Measurements from ENCODE around the gene SEPTIN2. TPM values are rescaled to one million over a fixed set of nuclear protein-coding genes. Genes with fewer than 3 reads are reported as not detected.
"Not testable (repeated sequence)": the region's sequence is repeated elsewhere in the genome, so short reads cannot be mapped to it uniquely, and the experiment has no call there.

Gene SEPTIN2
- total and polyA plus RNA-seq, 2 donors (not counting 3 experiments of a cell fraction or from before 2014, with no cell fraction given) = 427 to 512 TPM

- Histone ChIP-seq H3K9ac (replicated peaks; ENCODE audit: extremely low read depth, insufficient read depth, low read length) (no peak overlapping the region), H2AFZ (ENCODE audit: low read depth, low read length) (no peak overlapping the region), H3K27ac (ENCODE audit: insufficient read depth, low read depth, low read length) (no peak overlapping the region), H3K79me2 (ENCODE audit: control insufficient read depth, insufficient read depth, low read length) (peaks cover 86% of the 10 kb centered on the region), H4K20me1 (replicated peaks; ENCODE audit: control insufficient read depth, extremely low read depth, insufficient read depth, low read length) (peaks cover 6% of the 10 kb centered on the region), H3K9me3 (replicated peaks; ENCODE audit: control insufficient read depth, insufficient read depth, low read length) (no peaks in the 10 kb centered on the region), H3K4me1 (ENCODE audit: control insufficient read depth, extremely low read depth, insufficient read depth, low read length) (no peaks in the 10 kb centered on the region), H3K36me3 (ENCODE audit: control insufficient read depth in 2 of 2, extremely low read depth in 1 of 2, insufficient read depth in 2 of 2, low read length in 2 of 2) (no peaks in the 10 kb centered on the region), H3K4me3 (replicated peaks in 1 of 3; ENCODE audit: insufficient read depth in 1 of 3, low read depth in 1 of 3, low read length in 3 of 3) (no peak overlapping the region), H3K27me3 (ENCODE audit: control insufficient read depth in 2 of 2, insufficient read depth in 2 of 2, low read length in 2 of 2) (no peaks in the 10 kb centered on the region), H3K9me1 (replicated peaks; ENCODE audit: control insufficient read depth, extremely low read depth, insufficient read depth, low read length) (no peaks in the 10 kb centered on the region), H3K4me2 (ENCODE audit: insufficient read depth, low read length) (no peak overlapping the region)
- TF ChIP-seq FOS (IDR thresholded peaks at IDR 0.05; ENCODE audit: borderline replicate concordance, insufficient read depth, low read length) (no peak), EZH2 (IDR thresholded peaks at IDR 0.05; ENCODE audit: borderline replicate concordance, low read depth, low read length, severe bottlenecking) (no peak), MYC (IDR thresholded peaks at IDR 0.05; ENCODE audit: low read depth, low read length) (no peak), CTCF (IDR thresholded peaks at IDR 0.05; ENCODE audit: extremely low read depth in 1 of 2, insufficient read depth in 1 of 2, low read depth in 1 of 2, low read length in 2 of 2) (no peak), GATA2 (IDR thresholded peaks at IDR 0.05; ENCODE audit: insufficient read depth, insufficient read length, low read depth, low read length) (no peak), POLR2AphosphoS5 (IDR thresholded peaks at IDR 0.05; ENCODE audit: insufficient read depth, low read depth, low read length) (no peak), JUN (IDR thresholded peaks at IDR 0.05; ENCODE audit: borderline replicate concordance, insufficient read depth, insufficient read length, low read depth) (no peak), POLR2A (IDR thresholded peaks at IDR 0.05; ENCODE audit: low read depth, low read length) (no peak), MAX (IDR thresholded peaks at IDR 0.05; ENCODE audit: insufficient read depth, insufficient read length) (no peak)
- DNase-seq (ENCODE audit: low read depth, low spot score) = no peak
- dilution Hi-C loops (cut with MboI; ENCODE audit: extremely low pct_ligation_motif_present, low sequenced_read_pairs) (no loop called here), intact Hi-C loops (cut with micrococcal nuclease) (no loop called here)
- CTCF ChIA-PET = interaction anchor here (0.6 to 1.4 kb wide), 5 partner anchors 9 to 412 kb away, joined by 3 to 6 read pairs (median 4); no protein-coding TSS in a partner anchor
- no peak for FAIRE-seq
- POLR2A ChIA-PET = interaction anchor here (0.7 kb wide), 2 partner anchors 364 to 425 kb away, joined by 3 read pairs; no protein-coding TSS in a partner anchor
- BruUV-seq (replicated peaks) = no TSS peak
Measured at GRCh38 chr2:241291977-241292376, 23.7 kb upstream of the SEPTIN2 start.

DNA sequence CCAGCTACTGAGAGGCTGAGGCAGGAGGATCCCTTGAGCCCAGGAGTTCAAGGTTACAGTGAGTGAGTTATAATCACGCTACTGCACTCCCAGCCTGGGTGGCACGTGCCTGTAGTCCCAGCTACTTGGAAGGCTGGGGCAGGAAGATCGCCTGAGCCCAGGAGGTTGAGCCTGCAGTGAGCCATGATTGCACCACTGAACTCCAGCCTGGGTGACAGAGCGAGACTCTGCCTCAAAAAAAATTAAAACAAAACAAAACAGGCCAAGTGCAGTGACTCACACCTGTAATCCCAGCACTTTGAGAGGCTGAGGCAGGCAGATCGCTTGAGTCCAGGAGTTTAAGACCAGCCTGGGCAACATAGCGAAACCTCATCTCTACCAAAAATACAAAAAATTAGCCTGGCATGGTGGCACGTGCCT lies 22.3 kb upstream of the SEPTIN2 start:
- H3K9me3 ChIP-seq (replicated peaks; ENCODE audit: control insufficient read depth, insufficient read depth, low read length); H3K4me3 ChIP-seq (replicated peaks in 1 of 3; ENCODE audit: insufficient read depth in 1 of 3, low read depth in 1 of 3, low read length in 3 of 3); intact Hi-C loops (cut with micrococcal nuclease); H3K9ac ChIP-seq (replicated peaks; ENCODE audit: extremely low read depth, insufficient read depth, low read length); H4K20me1 ChIP-seq (replicated peaks; ENCODE audit: control insufficient read depth, extremely low read depth, insufficient read depth, low read length); H3K27me3 ChIP-seq (ENCODE audit: control insufficient read depth in 2 of 2, insufficient read depth in 2 of 2, low read length in 2 of 2); H3K4me1 ChIP-seq (ENCODE audit: control insufficient read depth, extremely low read depth, insufficient read depth, low read length); DNase-seq (ENCODE audit: low read depth, low spot score); H3K36me3 ChIP-seq (ENCODE audit: control insufficient read depth in 2 of 2, extremely low read depth in 1 of 2, insufficient read depth in 2 of 2, low read length in 2 of 2); FAIRE-seq; H2AFZ ChIP-seq (ENCODE audit: low read depth, low read length); H3K9me1 ChIP-seq (replicated peaks; ENCODE audit: control insufficient read depth, extremely low read depth, insufficient read depth, low read length); dilution Hi-C loops (cut with MboI; ENCODE audit: extremely low pct_ligation_motif_present, low sequenced_read_pairs); H3K4me2 ChIP-seq (ENCODE audit: insufficient read depth, low read length); H3K27ac ChIP-seq (ENCODE audit: insufficient read depth, low read depth, low read length); BruUV-seq (replicated peaks): not testable (repeated sequence)
- CTCF ChIA-PET = interaction anchor here (1.1 to 1.6 kb wide), 3 partner anchors 12 to 22 kb away, joined by 3 to 4 read pairs (median 4); no protein-coding TSS in a partner anchor
- peaks cover 88% of the 10 kb centered on the region for H3K79me2 ChIP-seq (ENCODE audit: control insufficient read depth, insufficient read depth, low read length)
- POLR2A ChIA-PET = interaction anchor here (0.8 kb wide), 1 partner anchor 8 kb away, joined by 3 read pairs; no protein-coding TSS in a partner anchor
